Renal cortical epithelial cell (primary cell): Measurements from ENCODE around the gene CDC42BPA. TPM values are rescaled to one million over a fixed set of nuclear protein-coding genes. Genes with fewer than 3 reads are reported as not detected.
A peak's percentile ranks its signal among the peaks of the same experiment; 100 is the strongest.

ENCODE experiments used
- DNase-seq: peaks from one replicate; pipeline ENCODE4 v3.0.0-alpha.2; 2011; ENCODE audit warnings: low read depth
- total RNA-seq: library from RNA; depleted of rRNA; stranded (reverse); fragments of >200 nt; gene quantifications from 2 replicates; pipeline ENCODE4 v1.2.3, GENCODE V29; 2014

The CDC42BPA gene
- total RNA-seq, 1 donor from 2014 or later, result 63.5 TPM

DNA sequence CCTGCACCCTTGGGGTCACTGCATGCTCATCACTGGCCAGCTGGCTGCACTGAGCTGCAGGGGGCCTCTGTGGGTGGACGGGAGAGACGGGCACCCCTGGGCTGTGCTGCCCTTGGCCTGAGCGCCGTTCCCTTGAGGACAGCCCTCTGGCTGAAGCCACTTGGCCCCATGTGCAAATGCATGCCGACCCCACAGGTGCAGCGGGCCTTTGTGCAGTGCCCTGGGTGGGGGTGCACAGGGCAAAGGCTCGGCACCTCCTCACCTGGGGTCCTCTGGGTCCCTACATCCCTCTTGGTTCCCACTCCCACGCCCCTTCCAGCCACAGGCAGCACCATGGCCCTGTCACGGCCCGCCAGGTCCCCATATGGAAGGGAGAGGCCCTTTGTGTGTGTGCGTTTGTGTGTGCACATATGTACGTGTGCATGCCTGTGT, 336.9 kb downstream of the CDC42BPA start:
- DNase-seq, result no peak

DNA sequence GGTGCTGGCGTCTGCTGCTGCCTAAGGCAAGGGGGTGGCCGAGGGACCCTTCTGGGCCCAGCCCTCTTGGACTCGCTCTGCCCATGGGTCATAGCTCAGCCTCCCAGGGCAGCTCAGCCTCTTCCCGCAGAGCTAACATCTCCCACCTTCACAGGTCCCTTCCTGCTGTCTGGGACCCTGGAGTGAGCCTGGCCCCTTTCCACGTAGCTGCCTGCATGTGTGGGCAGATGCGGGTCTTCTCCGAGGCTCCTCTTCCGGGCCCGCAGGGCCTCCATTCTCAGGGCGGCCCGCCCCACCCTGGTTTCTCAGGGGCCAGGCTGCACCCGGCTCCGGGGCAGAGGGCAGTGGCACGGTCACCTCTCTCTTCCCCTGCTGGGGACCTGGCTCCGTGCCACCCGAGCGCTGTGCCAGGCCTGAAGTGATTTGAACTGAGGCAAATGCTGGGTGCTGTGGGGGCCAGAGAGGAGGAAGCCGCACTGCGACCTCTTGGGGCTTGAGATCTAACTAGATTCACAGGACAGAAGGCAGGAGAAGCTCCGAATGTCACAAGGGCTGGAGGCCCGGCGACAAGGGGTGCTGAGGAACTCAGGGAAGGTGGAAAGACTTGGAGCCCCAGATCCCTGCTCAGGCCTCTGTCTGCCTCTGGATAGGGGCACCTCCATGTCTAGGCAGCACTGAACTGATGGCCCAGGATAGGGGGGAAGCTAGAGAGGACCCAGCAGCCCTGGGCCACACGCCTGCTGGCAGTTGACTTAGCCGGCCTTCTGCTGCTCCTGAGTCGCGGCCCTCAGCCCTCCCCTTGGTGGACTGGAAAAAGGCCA, 337.5 kb downstream of the CDC42BPA start:
- no peak for DNase-seq

DNA sequence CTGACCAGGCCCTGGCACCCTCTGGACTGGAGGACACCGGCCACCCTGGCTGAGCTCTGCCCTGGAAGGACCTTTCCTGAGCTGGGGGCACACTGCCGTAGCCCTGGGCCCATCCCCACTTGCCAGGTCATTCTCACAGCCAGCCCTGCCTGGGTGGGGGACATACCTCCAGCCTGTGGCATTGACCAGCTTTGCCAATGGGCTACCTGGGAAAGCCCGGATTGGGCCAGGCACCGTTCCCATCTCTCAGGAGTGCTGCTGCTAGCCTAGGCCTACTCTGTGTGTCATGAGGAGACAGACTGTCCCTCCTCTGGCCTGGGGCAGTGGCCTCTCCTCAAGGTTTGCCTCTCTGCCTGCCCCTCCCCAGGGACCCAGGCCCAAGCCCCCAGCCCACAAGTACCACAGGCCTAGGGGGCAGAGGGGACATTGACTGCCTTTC, 338.2 kb downstream of the CDC42BPA start:
- DNase-seq, result no peak

DNA sequence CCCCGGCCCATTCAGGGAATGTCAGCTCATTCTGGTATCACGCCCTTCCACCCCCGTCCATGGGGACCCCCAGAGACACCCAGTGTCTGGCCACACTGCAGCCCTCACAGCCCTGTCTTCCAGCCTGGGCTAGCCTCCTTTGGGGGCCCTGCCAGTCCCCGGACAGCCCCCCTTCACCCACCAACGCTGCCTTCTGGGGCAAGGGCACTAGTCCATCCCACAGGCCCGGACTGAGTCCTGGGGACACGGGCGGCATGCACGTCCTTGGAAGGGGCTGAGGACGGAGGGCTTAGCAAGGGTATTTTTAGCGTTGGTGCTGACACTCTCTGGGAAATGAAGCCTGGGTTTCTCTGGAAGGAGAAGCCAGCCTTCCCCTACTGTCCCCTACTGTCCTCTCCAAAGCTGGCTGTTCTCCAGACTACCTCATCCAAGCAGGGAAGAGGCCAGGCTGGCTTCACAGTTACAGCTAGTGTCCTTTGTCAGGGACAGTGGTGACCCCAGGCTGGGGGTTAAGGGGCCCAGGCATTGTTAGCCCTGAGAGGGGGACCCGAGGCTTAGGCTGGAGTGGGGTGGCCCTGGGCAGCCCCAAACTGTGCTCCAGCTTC, 338.7 kb downstream of the CDC42BPA start:
- no peak for DNase-seq

DNA sequence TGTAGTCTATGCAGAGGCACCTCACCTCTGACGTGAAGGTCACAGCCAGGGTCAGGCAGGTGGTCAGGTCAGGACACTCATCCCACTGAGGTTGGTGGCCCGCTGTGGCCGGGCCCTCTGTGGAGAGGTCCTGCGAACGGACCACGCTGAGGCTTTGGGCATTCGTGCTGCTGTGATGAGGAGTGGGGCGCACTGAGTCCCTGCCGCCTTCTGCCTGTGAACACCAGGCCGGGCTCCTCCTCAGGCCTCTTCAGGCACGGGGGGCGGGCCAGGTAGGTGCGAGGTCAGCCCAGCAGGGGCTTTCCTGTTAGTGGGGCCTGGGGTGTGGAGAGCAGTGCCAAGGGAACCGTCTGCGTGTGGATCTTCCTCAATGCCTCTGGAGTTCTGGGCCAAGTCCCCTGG, 339.2 kb downstream of the CDC42BPA start:
- no peak for DNase-seq

DNA sequence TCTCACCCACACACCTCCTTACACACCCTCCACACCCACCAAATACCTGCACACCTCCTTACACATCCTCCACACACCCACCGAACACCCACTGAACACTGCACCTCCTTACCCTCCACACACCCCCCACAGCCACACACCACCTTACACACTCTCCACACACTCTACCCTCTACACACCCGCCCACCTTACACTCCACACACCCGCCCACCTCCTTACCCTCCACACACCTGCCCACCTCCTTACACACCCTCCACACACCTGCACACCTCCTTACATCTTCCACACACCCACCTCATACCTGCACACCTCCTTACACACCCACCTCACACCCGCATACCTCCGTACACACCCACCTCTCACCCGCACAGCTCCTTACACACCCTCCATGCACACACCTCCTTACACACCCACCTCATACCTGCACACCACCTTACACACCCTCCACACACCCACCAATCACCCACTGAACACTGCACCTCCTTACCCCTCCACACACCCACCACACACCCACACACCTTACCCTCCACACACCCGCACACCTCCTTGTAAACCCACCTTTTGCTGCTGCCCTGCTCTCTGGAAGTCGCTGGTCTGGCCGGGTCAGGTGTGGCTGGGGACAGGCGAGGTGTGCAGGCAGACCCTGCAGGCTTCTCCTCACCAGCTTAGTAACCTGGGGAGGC, 339.7 kb downstream of the CDC42BPA start:
- no peak for DNase-seq

DNA sequence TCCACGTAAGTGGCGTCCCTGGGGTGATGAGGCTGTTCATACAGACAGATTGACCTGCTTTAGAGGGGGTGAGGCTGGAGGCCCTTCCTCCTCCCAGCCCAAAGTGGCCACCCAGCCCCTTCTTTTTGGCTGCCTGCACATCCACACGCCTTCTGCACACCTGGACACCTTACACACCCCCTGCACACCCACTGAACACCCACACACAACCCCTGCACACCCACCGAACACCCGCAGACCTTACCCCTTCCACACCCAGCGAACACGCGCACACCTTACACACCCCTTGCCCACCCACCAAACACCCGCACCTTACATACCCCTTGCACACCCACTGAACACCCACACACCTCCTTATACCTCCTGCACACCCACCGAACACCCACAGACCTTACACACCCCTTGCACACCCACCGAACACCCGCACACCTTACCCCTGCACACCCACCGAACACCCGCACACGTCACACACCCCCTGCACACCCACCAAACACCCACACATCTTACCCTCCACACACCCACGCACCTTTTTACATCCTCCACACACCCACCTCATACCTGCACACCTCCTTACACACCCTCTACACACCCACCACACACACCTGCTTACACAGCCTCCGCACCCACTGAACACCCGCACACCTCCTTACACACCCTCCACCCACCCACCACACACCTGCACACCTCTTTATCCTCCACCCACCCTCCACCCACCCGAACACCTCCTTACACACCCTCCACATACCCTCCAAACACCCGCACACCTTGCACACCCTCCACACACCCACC, 340.5 kb downstream of the CDC42BPA start:
- DNase-seq, result no peak

DNA sequence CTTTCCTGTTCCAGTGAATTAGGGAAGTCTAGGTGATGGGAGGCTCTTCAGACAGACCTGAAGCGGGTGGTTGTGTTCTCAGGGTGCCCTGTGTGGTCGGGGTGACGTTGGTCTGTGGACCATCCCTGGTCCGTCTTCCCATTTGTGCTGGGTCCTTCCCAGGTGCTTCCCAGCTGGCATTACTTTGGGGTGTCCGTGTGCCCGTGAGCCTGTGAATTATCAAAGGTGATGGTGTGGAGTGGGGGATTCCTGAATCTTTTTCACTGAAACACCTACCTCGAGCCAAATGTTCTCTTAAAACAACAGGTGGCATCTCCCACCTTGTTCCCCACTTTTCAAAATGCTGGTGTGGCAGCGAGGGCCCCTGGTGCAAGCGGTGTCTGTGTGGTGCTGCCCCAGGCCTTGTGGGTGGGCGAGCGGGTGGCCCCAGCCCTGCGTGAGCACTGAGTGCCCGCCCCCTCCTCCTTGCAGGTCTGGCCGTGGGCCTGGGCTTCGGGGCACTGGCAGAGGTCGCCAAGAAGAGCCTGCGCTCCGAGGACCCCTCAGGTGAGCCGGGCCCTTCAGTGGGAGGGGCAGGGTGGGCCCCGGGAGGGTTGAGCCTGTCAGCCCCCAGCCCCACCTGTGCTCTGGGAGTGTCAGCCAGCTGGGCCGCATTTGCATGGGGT, 341.2 kb downstream of the CDC42BPA start:
- DNase-seq, result no peak

DNA sequence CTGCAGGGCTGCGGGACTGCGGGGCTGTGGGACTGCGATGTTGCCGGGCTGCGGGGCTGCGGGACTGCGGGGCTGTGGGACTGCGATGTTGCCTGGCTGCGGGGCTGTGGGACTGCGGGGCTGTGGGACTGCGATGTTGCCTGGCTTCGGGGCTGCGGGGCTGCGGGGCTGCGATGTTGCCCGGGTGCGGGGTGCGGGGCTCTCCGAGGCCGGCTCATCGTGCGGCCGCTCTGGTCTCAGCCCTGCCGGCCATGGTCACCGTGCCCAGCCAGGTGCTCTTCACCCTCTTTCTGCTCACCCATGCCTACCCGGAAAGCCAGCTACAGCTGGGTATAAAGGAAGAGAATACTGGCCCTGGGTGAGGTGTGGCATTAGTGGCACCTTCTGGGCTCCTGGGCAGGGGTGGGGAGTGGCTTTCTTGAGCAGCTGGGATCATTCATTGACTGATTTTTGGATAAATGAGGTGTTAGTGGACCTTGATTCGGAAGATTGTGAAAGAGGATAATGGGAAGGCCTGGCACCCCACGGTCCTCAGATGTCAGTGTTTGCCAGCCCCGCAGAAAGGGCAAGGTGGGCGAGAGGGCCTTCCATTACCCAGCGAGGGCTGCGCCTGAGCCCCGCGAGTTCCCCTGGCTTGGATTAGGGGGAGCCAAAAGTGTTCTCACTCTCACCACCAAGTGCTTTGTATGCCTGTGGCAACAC, 341.9 kb downstream of the CDC42BPA start:
- DNase-seq, result no peak

DNA sequence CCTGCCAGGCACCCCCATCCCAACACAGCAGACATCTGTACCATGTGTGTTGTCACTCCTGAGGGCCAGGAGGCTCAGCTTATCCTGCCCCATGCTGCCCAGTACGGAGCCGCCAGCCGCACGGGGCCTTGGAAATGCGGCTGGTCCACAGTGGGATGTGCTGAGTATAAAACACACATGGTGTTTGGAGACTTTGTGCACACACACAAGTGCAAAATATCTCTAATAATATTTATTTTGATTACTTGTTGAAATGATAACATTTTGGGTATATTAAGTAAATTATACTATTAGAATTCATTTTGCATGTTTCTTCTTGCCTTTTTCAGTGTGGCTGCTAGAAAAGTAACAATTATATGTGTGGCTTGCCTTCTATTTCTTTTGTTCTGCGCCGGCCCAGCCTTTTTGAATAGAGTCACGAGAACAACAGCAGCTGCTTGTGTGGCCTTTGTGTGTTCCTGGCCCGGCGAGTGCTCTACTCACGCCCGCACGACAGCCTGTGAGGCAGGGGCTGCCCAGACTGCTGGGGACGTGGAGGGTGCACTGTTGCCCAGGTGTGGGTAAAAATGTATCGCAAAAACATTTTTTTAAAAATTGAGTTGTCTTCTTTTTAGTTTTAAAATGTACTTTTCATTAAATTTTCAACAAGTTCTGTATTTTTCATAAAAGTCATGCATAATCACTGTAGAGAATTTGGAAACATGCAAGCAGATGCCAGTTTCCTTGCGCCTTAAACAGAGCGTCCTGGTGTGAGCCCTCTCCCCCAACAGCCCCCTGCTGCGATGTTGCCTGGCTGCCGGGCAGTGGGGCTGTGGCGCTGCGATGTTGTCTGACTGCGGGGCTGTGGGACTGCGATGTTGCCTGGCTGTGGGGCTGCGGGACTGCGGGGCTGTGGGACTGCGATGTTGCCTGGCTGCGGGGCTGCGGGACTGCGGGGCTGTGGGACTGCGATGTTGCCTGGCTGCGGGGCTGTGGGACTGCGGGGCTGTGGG, 342.7 kb downstream of the CDC42BPA start:
- DNase-seq, result no peak

DNA sequence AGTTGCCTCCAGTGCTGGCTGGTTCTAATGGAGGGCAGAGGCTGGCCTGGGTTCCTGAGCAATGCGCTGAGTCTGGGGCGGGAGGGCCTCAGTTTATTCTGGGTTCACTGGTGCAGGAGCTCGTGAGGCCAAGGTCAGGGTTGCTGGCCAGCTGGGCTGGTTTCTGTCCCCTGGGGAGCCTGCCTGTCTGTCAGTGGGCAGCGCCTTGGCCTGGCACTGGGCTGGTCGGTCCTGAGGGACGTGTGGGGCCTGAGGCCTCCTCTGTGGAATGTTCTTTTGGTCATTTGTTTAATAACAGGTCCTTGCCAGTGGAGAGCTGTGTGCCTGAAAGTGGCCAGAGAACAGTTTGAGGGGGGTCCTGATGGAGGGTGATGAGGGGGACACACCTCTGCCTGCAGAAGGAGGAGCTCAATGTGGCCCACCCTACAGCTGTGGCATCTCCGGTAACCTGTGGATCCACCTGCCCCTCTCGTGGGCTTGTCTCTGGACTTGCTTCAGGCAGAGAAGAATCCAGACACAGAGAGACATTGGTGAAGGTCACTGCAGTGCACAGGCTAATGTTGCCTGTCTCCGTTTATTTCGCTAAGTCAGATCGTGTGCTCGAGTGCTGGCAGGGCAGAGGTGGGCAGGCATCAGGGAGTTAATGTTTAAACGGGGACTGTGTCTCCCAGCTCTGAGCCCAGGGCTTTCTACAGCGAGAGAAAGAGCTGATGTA, 343.6 kb downstream of the CDC42BPA start:
- DNase-seq, result peak; percentile 65

DNA sequence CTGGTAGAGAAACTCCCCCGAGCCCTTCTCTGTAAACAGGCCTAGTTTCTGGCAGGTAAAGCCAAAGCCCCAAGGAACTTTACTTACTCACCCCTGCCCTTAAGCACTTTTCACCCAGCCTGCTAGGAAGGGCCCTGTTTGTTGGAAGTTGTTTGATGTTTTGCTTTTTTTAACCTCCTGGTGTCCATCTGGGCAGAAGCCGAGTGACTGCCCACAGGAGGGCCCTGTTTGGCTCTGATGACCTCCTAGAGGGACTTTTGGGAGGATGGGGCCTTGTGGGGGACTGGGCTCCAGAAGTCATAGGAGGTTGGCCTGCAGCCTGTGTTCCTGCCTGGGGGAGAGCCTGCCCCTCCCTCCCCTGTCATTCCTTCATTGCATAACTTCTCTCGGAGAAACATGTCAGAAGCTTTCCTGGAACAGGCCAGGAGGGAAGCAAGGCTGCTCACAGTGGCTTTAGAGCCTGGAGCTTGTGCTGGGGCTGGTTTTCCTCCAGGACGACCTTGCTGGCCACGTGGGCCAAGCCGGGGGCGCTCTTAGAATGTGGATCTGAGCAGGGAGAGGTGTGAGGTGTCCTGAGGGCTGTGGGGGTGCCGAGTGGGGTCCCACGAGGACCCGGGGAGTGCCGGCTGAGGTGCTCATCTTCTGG, 344.3 kb downstream of the CDC42BPA start:
- peak; percentile 69 for DNase-seq

DNA sequence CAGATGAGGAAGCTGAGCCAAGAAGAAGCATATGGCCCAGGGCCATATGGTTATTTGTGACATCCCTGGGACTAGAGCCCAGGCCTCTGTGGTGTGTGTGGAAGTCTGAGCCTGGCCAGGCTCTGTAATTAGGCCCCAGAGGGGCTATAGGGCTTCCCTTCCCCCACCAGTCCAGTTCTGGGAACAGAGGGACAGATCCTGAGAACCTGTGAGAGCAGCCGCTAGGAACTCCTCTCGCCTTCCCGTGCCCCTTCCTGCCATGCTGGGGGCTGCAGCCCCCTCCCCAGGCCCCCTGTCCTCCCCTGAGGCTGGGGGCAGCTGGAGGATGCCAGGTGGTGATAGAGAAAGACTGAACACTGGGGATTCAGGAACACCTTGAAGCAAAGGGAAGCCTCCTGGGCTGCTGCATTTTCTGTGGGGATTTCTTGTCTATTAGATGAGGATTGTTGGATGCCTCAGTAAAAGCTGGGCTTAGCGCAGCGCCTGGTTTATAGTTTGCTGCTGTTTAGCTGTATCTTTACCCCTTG, 344.9 kb downstream of the CDC42BPA start:
- DNase-seq, result no peak

DNA sequence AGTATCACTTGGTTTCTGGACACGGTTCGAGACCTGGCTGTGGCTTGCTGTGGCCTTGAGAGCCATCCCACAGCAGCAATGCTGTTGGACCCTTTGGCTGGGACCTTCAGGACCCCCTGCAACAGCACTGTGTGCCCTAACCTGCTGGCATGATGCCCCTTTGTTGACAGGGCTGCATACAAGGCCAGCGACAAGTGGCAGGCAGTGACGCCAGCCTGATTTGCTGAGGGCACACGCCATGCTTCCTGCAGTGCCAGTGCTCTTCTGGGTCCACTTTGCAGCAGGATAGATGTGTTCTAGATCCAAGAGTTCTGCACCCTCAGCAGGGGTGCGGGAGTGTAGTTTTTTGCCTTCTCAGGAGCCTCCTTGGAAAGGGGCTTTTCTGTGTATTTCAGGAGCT, 345.4 kb downstream of the CDC42BPA start:
- DNase-seq, result no peak

DNA sequence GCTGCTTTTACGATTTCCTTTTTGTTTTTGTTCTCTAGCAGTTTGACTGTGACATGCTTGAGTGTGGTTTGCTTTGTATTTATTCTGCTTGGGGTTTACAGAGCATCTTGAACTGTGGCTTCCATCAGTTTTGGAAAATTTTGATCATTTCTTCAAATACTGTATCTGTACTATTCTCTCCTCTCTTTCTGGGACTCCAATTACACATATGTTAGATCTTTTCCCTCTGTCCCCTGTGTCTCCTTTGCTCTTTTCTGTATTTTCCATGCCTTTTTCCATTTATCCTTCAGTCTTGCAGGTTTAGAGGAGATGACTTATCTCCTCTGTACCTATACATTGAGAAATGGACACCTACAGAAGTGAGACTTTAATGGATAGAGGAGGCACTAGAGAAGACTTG, 346.5 kb downstream of the CDC42BPA start:
- DNase-seq, result no peak

DNA sequence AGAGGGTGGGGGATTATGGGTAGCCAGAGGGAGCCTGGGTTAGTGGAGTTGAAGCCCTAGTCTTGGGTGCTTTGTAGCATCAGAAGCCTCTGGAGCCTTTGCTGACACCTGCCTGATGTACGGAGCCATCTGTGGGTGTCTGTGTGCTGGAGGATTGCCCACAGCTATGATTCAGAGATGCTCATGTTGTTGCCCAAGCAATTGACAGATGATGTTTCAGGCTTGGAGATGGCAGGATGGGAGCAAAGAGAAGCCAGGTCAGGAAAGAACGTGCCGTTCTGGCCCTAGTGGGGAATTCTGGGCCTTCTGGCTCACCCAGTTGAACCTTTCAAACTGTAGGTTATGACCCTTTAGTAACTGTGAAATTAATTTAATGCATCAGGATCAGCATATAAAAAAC, 350.6 kb downstream of the CDC42BPA start:
- DNase-seq, result peak; percentile 19

DNA sequence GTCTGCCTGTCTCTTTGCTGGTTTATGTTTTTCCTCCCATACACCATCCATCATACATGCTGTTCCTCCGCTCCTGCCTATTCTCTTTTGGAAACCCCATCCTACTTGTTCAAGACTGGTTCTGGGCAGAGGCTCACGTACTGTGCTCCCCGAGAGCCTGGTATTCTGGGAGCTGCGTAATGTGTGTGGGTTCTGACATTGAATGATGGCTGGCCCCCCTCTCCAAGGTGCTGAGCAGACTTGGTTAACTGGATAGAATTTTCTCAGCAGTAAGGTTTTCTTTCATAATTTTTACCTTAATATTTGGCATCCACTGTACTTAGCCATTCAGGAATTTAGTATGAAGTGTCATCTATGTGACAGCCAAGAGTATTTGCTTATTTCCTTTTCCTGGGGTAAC, 351.6 kb downstream of the CDC42BPA start:
- DNase-seq, result no peak
